Measurements from ENCODE around the gene GORASP1. TPM values are rescaled to one million over a fixed set of nuclear protein-coding genes. Genes with fewer than 3 reads are reported as not detected.

The GORASP1 gene
- total and polyA plus RNA-seq, 4 donors, result 11.8 to 39.4 (median 19.3) TPM

GRCh38 chr3:39097716-39098472 lies 9.5 kb downstream of the GORASP1 start:
- 92% methylated on average over 8 of the region's 8 CpGs for WGBS
- H3K9ac ChIP-seq (ENCODE audit: low read depth in 1 of 2, low read length in 2 of 2), result no peak overlapping the region
- no peaks in the 10 kb centered on the region for H3K27me3 ChIP-seq (ENCODE audit: control insufficient read depth in 4 of 4, insufficient read depth in 4 of 4, low read length in 3 of 4)
- H3K4me1 ChIP-seq (ENCODE audit: control insufficient read depth in 4 of 4, insufficient read depth in 4 of 4, low read length in 3 of 4), result no peaks in the 10 kb centered on the region
- TF ChIP-seq RXRA (IDR thresholded peaks at IDR 0.05) (no peak), FOXA2 (IDR thresholded peaks at IDR 0.05) (no peak), EGR1 (IDR thresholded peaks at IDR 0.05; ENCODE audit: low read depth in 2 of 2) (no peak), HNF4A (conservative IDR thresholded peaks at IDR 0.05) (no peak)
- no peak for DNase-seq (ENCODE audit: low spot score)
- H3K4me3 ChIP-seq (ENCODE audit: low read depth in 1 of 3, low read length in 3 of 3), result no peak overlapping the region
- H3K9me3 ChIP-seq (ENCODE audit: control insufficient read depth in 4 of 4, low read length in 3 of 4), result no peaks in the 10 kb centered on the region
- no peak overlapping the region for H3K27ac ChIP-seq (ENCODE audit: low read depth in 1 of 2, low read length in 2 of 2)
- H3K36me3 ChIP-seq (ENCODE audit: control insufficient read depth in 4 of 4, insufficient read depth in 3 of 4, low read depth in 1 of 4, low read length in 3 of 4), result peaks cover 18 to 64% (median 43%) of the 10 kb centered on the region in 4 donors

GRCh38 chr3:39096775-39097174 lies 10.7 kb downstream of the GORASP1 start:
- no peaks in the 10 kb centered on the region for H3K4me1 ChIP-seq (ENCODE audit: control insufficient read depth in 4 of 4, insufficient read depth in 4 of 4, low read length in 3 of 4)
- no peak overlapping the region for H3K27ac ChIP-seq (ENCODE audit: low read depth in 1 of 2, low read length in 2 of 2)
- H3K36me3 ChIP-seq (ENCODE audit: control insufficient read depth in 4 of 4, insufficient read depth in 3 of 4, low read depth in 1 of 4, low read length in 3 of 4), result peaks cover 18 to 75% (median 44%) of the 10 kb centered on the region in 4 donors
- DNase-seq (ENCODE audit: low spot score), result no peak
- TF ChIP-seq HNF4A (conservative IDR thresholded peaks at IDR 0.05) (no peak), ZBTB33 (IDR thresholded peaks at IDR 0.05) (no peak), MAX (IDR thresholded peaks at IDR 0.05) (no peak), FOXA1 (IDR thresholded peaks at IDR 0.05) (no peak), HNF4G (IDR thresholded peaks at IDR 0.05) (no peak), GABPA (IDR thresholded peaks at IDR 0.05 in 1 of 2, conservative IDR thresholded peaks at IDR 0.05 in 1 of 2) (no peak), RAD21 (IDR thresholded peaks at IDR 0.05) (no peak), CTCF (IDR thresholded peaks at IDR 0.05; ENCODE audit: low read depth, low read length, missing input control) (no peak), TAF1 (conservative IDR thresholded peaks at IDR 0.05) (no peak), JUND (IDR thresholded peaks at IDR 0.05) (no peak), YY1 (IDR thresholded peaks at IDR 0.05) (no peak), ATF3 (IDR thresholded peaks at IDR 0.05) (no peak), SP1 (IDR thresholded peaks at IDR 0.05) (no peak), REST (IDR thresholded peaks at IDR 0.05) (no peak), RXRA (IDR thresholded peaks at IDR 0.05) (no peak)
- H3K4me3 ChIP-seq (ENCODE audit: low read depth in 1 of 3, low read length in 3 of 3), result no peak overlapping the region
- 63% methylated on average over 3 of the region's 3 CpGs for WGBS
- no peaks in the 10 kb centered on the region for H3K9me3 ChIP-seq (ENCODE audit: control insufficient read depth in 4 of 4, low read length in 3 of 4)
- H3K27me3 ChIP-seq (ENCODE audit: control insufficient read depth in 4 of 4, insufficient read depth in 4 of 4, low read length in 3 of 4), result no peaks in the 10 kb centered on the region
- no peak overlapping the region for H3K9ac ChIP-seq (ENCODE audit: low read depth in 1 of 2, low read length in 2 of 2)
